ENCODE measurements around the gene ADGRL1. TPM values are rescaled to one million over a fixed set of nuclear protein-coding genes. Genes with fewer than 3 reads are reported as not detected.
"Not testable (repeated sequence)": the region's sequence is repeated elsewhere in the genome, so short reads cannot be mapped to it uniquely, and the experiment has no call there.

Gene ADGRL1
- total and polyA plus RNA-seq, 9 of the 15 experiments (the other 6 are each of a cell fraction or from before 2014, with no cell fraction given) = 0.14 to 37.0 (median 8.6) TPM

- intact Hi-C loops (cut with micrococcal nuclease); H4K20me1 ChIP-seq (replicated peaks; ENCODE audit: control insufficient read depth, insufficient read depth, low read length); POLR2A ChIA-PET; H3K4me3 ChIP-seq; H3K9ac ChIP-seq (ENCODE audit: insufficient read depth in 1 of 2, low read depth in 2 of 2, low read length in 2 of 2); H3K9me1 ChIP-seq (ENCODE audit: control insufficient read depth, insufficient read depth, low read length); H3K27ac ChIP-seq (ENCODE audit: extremely low read depth, low read depth, low read length); H3K9me3 ChIP-seq (replicated peaks; ENCODE audit: control insufficient read depth, insufficient read depth, low read depth, low read length); H3K79me2 ChIP-seq (ENCODE audit: control insufficient read depth, insufficient read depth, low read length); ATAC-seq; in situ Hi-C loops (cut with MboI); H3K4me2 ChIP-seq (ENCODE audit: insufficient read depth, low read length); H3K4me1 ChIP-seq (replicated peaks in 1 of 2; ENCODE audit: control insufficient read depth in 2 of 2, insufficient read depth in 2 of 2, low read length in 2 of 2); FAIRE-seq; H3K27me3 ChIP-seq (ENCODE audit: control insufficient read depth in 2 of 2, insufficient read depth in 2 of 2, low read length in 2 of 2); DNase-seq (ENCODE audit: extremely low read depth in 1 of 4, low spot score in 3 of 4); BruUV-seq (replicated peaks); H3K36me3 ChIP-seq (ENCODE audit: control insufficient read depth, insufficient read depth, low read length); H2AFZ ChIP-seq (ENCODE audit: low read depth, low read length): not testable (repeated sequence)
- CTCF ChIA-PET (ENCODE audit: low intra/inter-chr PET ratio) = interaction anchor here (0.7 kb wide), 2 partner anchors 105 to 187 kb away, joined by 5 to 6 read pairs; no protein-coding TSS in a partner anchor
- TF ChIP-seq HDAC2 (IDR thresholded peaks at IDR 0.05) = peak; percentile 39; the same call in 1 of the 2 replicates
- peak; percentile 70 for TF ChIP-seq SMARCA5 (IDR thresholded peaks at IDR 0.05)
- peak; percentile 68 for TF ChIP-seq RBM25 (IDR thresholded peaks at IDR 0.05; ENCODE audit: low read depth, low read length, severe bottlenecking)
- TF ChIP-seq KDM1A (IDR thresholded peaks at IDR 0.05) = peak; percentile 77 to 83
- peak; percentile 93 for TF ChIP-seq BCOR (IDR thresholded peaks at IDR 0.05)
- TF ChIP-seq ADNP (tag; IDR thresholded peaks at IDR 0.05) = peak; percentile 51; the same call in 1 of the 2 replicates
- 9% methylated on average over 10 of the region's 12 CpGs for WGBS (ENCODE audit: insufficient coverage, low coverage, missing lambda C conversion rate)
These were observed 37.7 kb upstream of the ADGRL1 start for GRCh38 chr19:14243718-14244117.
